ENCODE measurements around the gene SMIM41.

Gene SMIM41

DNA sequence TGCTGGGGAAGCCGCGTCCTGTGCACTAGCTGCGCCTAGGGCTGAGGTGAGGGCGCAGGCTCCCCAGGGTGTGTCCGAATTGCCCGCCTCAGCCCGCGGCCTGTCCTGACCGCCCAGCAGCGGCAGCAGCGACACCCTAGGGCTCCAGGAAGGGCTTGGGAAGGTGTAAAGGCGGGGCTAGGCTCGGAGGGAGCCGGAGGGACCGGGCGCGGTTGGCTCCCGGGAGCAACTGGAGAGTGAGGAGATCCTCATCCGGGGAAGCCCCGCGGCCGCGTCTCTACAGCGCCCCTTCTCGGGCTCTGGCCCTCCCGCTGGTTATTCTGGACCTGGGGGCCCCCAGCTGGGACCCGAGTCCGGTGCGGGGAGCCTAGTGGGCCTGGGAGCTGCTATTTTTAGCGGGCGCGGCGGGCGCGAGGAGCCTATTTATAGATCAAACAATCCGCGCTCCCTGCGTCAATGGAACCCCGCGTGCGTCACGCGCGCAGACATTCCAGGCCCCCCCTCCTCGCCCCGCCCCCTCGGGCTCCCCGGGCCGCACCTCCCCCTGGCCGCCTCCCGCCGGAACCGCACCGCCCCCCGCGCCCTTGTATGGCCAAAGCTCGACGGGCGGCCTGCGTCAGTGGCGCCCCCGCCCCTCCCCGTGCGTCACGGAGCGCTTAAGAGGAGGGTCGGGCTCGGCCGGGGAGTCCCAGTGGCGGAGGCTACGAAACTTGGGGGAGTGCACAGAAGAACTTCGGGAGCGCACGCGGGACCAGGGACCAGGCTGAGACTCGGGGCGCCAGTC, 28.6 kb upstream of the SMIM41 start, which contains the start of gene NR4A1:
Gene NR4A1, plus strand, starts transcription at position 685 of the 784 bp plus-strand sequence. CDS start 2,887 bp downstream, outside the sequence.
- peak; percentile 97 for DNase-seq (ENCODE audit: low read depth)

DNA sequence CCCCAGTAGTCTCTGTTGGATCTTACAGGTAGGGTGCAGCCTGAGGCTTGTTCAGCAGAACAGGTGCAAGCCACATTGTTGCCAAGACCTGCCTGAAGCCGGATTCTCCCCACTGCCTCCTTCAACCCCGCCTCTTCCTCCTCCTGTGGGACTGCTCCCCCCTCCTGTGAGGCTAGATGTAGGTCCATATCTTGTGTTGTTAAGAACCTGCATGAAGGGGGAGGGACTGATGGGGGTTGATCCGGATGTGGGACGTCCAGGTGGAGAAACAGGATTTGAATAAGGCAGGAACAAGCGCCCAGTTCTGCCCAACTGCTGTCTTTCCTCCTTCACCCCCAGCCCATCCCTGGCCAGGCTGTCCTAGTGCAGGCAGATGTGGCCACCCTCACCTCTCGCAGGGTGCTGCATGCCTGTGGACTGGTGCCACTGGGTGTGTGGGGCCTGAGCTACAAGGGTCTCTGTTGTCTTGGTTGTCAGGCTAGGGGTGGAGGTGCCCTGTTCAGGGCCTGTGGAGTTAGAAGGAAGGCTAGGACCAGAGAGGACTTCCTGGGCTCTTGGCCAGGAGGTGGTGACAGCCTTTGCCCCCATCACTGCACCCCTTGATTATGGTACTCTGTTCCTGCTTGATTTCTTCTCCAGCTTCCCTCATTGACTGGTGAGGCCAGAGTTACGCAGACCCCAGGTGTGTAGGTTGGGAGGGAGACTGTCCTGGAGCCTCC, 26.9 kb upstream of the SMIM41 start:
- no peak for DNase-seq (ENCODE audit: low read depth)

DNA sequence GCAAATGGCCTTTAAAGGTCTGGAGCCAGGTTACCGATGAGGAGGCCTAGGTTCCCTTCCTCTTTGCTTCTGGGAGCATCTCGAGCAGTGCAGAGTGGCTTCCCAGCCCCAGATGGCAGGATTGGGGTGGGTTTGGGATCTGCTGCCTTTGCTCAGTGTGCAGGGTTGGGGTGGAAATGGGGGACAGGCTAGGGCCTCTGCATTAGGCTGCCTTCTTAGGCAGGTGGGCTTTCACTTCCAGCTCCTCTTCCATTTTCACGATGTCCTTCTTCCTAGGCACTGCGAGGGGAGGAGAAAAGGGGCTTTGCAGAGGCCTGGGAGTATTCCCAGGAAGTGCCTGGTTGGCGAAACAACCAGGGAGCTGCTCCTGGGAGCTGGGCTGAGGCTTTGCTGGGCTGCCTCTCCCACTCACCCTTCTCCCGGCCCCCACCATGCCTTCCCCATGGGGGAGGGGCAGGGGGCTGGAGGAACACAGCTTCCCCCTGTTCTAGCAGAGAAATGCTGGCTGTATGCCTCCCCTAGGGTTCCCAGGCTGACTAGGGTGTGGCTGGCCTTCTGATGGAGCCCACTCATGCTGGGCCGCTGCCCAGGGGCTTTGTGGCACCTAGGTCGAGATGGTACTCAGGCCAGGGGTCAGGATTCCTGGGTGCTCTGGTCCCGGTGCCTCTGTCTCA, 25.8 kb upstream of the SMIM41 start:
- DNase-seq (ENCODE audit: low read depth): no peak

DNA sequence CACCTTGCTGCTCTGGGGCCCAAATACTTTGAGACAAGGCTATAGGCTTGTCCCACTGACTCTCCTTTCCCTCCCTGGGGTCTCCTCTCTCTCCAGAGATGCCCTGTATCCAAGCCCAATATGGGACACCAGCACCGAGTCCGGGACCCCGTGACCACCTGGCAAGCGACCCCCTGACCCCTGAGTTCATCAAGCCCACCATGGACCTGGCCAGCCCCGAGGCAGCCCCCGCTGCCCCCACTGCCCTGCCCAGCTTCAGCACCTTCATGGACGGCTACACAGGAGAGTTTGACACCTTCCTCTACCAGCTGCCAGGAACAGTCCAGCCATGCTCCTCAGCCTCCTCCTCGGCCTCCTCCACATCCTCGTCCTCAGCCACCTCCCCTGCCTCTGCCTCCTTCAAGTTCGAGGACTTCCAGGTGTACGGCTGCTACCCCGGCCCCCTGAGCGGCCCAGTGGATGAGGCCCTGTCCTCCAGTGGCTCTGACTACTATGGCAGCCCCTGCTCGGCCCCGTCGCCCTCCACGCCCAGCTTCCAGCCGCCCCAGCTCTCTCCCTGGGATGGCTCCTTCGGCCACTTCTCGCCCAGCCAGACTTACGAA, 25.2 kb upstream of the SMIM41 start:
- no peak for DNase-seq (ENCODE audit: low read depth)

DNA sequence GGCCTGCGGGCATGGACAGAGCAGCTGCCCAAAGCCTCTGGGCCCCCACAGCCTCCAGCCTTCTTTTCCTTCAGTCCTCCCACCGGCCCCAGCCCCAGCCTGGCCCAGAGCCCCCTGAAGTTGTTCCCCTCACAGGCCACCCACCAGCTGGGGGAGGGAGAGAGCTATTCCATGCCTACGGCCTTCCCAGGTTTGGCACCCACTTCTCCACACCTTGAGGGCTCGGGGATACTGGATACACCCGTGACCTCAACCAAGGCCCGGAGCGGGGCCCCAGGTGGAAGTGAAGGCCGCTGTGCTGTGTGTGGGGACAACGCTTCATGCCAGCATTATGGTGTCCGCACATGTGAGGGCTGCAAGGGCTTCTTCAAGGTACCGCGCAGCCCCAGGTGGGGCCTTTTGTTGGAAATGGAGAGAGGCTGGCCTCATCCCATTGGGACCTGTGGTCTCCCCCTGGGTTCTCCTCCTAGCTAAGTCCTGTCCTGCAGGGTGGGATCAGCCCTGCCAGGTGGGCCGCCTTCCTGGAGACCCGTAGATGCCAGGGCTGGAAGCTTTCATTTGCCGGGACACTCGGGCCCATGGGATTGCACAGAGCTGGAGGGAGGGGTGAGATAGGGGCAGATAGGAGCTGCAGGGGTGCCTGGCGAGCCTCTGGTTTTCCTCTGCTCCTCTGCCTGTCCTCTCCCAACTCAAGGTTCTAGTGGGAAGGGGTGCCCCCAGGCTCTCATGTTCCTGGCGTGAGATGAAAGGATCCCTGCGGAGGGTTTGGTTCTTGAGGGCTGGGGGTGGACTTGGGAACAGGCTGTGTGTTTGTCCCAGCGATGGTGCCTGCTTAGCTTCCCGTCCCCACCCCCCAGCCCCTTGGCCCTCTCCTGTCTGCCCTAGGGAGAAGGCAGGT, 24.4 kb upstream of the SMIM41 start:
- DNase-seq (ENCODE audit: low read depth): no peak

DNA sequence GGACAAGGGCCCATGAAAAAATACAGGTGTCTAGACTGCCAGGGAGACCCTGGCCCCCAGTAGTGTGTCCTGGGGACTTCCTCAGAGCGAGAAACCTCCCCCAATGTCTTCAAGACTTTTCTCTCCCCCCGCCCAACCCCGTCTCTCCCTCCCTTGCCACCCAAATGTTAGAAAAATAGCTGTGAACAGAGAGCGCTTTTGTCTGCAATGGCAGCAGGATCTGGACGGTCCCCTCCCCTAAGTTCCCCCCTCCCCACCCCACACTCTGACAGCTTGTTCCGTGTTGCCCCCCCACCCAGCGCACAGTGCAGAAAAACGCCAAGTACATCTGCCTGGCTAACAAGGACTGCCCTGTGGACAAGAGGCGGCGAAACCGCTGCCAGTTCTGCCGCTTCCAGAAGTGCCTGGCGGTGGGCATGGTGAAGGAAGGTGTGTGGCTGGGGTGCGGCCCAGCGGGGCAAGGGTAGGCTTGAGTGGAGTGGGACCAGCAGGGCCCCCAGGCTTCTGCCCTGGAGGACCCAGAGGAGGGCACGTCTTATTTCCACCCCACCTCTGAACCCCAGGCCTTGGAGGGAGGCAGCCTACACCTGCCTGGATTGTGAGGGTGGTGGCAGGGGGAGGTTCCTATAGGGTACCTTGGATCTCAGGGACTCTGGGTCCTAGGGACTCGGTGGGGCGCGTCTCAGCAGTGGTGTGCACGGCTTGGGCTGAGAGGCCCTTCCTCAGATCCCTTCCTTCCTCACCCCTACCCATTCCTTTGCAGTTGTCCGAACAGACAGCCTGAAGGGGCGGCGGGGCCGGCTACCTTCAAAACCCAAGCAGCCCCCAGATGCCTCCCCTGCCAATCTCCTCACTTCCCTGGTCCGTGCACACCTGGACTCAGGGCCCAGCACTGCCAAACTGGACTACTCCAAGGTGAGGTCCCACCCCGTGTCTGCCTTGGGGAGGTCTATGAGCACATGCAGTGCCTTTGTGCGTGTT, 23.5 kb upstream of the SMIM41 start:
- no peak for DNase-seq (ENCODE audit: low read depth)

DNA sequence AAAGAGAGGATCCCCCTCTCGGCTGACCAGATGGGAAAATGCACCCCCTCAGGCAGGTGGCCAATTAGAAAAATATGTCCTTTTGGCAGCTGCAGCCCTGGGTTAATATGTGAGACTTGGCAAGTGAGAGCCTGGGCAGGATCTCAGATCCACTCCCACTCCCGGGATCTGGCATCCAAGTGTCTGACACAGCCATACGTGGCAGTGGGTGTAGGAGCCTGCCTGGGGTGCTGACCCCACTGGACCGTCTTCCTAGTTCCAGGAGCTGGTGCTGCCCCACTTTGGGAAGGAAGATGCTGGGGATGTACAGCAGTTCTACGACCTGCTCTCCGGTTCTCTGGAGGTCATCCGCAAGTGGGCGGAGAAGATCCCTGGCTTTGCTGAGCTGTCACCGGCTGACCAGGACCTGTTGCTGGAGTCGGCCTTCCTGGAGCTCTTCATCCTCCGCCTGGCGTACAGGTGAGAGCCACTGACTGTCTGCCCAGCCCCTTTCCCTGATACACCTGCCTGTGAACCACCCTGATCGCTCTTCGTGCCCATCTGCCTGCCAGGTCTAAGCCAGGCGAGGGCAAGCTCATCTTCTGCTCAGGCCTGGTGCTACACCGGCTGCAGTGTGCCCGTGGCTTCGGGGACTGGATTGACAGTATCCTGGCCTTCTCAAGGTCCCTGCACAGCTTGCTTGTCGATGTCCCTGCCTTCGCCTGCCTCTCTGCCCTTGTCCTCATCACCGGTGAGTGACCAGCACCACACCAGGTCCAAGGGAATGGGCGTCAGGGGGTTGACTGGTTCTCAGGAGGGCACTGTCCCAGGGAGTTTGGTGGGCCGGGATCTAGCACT, 22.5 kb upstream of the SMIM41 start:
- DNase-seq (ENCODE audit: low read depth): no peak

DNA sequence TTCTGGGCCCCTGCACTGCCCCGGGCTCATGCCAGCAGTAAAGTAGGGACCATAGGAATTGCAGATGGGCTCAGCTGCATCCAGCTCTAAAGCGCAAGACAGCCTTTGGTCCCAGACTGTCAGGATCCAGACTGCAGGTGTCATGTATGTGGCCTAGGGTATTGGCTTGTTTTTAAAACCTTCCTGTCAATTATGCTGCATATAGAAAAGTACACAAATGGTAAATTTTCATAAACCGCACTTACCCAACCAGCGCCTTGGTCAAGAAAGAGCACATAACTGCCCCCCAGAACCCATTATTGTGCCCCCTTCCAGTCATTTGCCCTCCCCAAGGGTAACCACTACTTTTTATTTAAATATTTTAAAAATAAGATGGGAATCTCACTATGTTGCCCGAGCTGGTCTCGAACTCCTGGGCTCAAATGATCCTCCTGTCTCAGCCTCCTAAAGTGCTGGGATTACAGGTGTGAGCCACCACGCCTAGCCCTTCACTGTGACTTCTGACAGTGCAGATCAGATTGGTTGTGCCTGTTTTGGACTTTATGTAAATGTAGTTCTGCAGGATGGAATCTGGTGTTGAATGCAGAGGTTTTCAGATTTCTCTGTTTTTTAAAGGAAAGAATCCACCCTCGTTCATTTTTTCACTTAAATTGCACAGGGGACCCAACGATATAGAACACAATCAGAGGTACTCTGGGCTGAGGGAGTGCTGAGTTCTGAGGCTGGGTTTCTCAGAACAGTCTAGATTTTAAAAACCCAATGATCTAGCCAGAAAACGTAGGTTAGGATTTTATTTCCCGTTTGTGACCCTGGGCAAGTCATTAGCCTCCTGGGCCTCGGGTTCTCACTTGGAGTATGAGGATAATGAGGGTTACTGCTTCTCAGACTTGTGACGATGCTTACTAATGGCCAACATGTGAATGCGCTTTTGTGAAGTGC, 21.6 kb upstream of the SMIM41 start:
- DNase-seq (ENCODE audit: low read depth): no peak

DNA sequence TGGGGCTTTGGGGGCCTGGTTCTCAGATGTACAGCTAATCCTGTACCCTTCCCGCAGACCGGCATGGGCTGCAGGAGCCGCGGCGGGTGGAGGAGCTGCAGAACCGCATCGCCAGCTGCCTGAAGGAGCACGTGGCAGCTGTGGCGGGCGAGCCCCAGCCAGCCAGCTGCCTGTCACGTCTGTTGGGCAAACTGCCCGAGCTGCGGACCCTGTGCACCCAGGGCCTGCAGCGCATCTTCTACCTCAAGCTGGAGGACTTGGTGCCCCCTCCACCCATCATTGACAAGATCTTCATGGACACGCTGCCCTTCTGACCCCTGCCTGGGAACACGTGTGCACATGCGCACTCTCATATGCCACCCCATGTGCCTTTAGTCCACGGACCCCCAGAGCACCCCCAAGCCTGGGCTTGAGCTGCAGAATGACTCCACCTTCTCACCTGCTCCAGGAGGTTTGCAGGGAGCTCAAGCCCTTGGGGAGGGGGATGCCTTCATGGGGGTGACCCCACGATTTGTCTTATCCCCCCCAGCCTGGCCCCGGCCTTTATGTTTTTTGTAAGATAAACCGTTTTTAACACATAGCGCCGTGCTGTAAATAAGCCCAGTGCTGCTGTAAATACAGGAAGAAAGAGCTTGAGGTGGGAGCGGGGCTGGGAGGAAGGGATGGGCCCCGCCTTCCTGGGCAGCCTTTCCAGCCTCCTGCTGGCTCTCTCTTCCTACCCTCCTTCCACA, 20.7 kb upstream of the SMIM41 start:
- DNase-seq (ENCODE audit: low read depth): no peak

DNA sequence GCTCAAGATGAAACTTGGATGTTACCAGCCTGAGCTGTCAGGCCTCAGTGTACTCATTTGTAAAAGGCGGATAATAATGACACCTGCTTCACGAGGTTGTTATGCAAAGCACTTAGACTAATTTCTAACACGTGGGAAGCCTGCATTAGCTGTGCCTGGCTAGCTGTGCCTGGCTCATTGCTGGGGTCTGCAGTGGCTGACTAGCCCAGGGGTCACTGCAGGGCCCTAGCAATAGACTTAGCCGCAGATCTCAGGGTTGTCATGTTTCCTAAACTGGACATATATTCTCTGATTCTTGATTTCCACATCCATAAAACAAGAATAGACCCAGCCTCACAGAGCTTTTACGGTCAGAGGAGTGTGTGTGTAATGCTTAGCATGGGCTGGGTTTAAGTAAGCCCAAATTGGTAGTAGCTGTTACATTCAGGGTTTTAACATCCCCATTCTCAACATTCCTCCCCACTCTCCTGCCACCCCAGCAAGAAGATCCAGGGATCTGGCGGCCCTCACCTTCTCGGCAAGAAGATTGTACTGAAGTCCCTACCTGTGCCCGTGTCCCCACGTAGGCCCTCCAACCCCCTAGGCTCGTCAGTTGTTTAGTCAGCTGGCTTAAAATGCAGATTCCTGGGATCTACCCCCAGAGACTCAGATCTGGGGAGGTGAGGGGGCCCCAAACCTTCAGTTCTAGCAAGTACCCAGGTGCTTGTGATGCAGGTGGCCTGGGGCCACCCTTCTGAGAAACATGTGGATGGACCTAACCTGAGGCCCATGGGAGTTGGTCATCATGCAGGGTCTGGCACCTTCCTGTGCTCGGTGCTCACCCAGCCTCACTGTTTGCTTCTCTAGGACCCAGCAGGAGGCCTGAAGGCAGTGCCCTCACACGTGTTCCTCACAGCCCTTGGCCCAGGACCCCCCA, 19.7 kb upstream of the SMIM41 start:
- DNase-seq (ENCODE audit: low read depth): no peak

DNA sequence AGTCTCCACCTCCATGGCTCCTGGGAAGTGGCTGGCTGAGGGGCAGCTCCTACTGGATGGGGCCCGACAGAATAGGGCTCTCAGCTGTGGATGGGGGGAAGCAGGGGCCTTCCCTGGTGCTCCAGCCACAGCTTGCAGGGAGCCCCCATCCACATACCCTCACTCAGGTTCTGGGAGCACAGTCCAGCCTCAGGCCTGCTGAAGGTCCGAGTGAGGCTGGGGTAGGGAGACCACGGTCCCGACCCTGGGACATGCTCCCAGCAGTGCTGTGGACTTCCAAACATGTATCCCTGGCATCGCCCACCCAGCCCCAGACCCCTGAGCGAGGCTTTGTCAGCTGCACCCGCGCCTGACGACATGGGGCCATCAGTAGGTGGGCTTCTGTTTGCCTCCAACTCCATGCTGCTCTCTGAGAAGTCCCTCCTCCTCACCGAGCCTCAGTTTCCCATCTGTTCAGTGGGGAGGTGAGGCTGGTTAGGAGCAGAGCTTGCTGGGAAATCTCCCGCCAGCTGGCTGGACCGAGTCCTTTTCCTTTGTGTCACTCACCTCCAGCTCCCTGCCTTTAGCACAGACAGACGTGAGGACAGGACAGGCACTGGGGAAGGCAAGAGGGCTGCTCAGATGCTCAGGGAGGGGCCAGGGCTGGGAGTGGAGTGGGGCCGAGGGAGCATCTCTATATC, 18.9 kb upstream of the SMIM41 start:
- no peak for DNase-seq (ENCODE audit: low read depth)

DNA sequence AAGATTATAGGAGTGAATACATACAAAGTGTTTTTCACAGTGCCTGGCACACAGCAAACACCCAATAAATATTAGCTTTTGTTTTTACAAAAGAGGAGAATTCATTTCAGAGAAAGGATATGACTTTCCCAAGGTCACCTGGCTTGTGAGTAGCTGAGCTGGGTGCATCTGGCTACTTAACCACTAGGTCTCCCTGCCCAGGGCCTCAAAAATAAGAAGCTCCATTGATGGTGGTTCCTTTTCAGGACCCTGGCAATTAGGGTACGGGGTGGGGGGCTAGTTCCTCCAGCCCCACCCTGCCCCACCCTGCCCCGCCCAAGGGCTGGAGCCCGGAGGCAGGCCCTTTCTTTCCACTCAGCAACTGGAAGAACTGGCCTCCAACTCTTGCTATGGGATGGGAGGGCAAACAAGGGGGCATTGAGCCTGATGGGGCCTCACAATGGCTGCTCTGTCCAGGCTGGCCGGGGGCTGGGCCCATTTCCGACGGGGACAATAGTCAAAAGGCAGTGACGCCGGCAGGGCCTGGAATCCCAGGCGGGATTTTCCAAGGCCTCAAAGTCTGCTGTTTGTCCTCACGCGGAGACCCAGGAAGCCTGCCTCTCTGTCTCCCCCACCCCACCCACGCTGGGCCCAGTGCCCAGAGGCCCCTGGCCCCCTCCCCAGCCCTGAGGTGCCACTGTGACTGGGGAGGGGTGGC, 17.9 kb upstream of the SMIM41 start:
- no peak for DNase-seq (ENCODE audit: low read depth)

DNA sequence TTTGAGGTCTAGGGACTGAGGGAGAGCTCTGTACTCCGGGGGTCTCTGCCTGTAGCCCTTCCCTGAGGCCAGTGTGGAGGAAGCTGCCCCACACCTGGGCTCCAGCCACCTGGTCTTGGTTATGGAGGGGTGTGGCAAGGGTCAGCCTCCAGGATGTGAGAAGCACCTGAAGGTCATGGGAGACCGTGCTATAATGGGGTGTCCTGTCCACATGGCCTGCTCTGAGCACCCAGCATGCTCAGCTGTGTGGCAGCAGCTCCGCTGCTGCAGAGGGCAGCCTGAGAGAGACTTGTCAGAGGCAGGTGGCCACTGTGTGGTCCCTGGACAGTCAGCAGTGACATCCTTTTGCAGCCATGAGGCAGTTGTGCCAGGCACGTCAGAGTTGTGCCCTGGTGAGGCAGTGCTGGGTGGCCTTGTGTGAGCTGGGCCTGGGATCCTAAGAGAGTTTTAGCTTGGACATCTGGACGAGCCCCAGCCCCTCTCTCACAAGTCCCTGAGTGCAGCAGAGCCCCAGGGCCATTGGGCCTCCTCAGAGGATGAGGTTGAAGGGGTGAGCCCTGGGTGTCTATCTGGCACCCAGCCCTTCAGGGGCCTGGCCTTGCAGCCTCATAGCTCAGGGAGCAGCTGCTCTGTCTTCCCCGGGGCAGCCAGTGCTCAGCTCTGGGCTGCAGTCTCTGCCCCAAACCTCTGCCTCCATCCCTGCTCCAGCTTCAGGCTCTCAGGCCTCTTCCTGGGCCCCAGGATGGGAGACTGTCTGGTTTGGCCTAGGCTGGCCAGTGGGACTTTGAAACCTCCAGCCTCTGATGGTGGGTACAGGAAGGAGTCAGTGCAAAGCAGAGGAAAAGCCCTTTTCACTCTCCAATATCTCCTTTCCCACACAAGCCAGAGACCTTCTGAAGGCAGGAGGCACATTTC, 17.1 kb upstream of the SMIM41 start:
- DNase-seq (ENCODE audit: low read depth): no peak
